H9 (cell line): ENCODE results near the gene RUNX1. TPM values are rescaled to one million over a fixed set of nuclear protein-coding genes. Genes with fewer than 3 reads are reported as not detected.

ENCODE experiments used
- DNase-seq: peaks from one replicate; pipeline ENCODE4 v3.0.0-alpha.2; 2017
- H2AFZ ChIP-seq: one replicate; pipeline ENCODE4 v1.6.1; 2013; ENCODE audit warnings: mild to moderate bottlenecking, low read length, control low read depth, moderate library complexity
- H2AK5ac ChIP-seq: 2 replicates; pipeline ENCODE4 v1.6.1; 2013; ENCODE audit warnings: low read length, control low read depth, mixed read lengths; ENCODE audit not compliant: insufficient read length
- H2BK120ac ChIP-seq: one replicate; pipeline ENCODE4 v1.6.1; 2013; ENCODE audit warnings: low read depth, mild to moderate bottlenecking, low read length, control low read depth, inconsistent platforms; ENCODE audit not compliant: poor library complexity, severe bottlenecking
- H2BK12ac ChIP-seq: 2 replicates; pipeline ENCODE4 v1.6.1; 2013; ENCODE audit warnings: low read length, control low read depth, mixed read lengths, low read depth; ENCODE audit not compliant: insufficient read length
- H2BK15ac ChIP-seq: 2 replicates; pipeline ENCODE4 v1.6.1; 2013; ENCODE audit warnings: low read depth, low read length, control low read depth
- H2BK20ac ChIP-seq: one replicate; pipeline ENCODE4 v1.6.1; 2013; ENCODE audit warnings: low read depth, mild to moderate bottlenecking, low read length, control low read depth, inconsistent platforms; ENCODE audit not compliant: poor library complexity, severe bottlenecking
- H2BK5ac ChIP-seq: 2 replicates; pipeline ENCODE4 v1.6.1; 2013; ENCODE audit warnings: low read length, control low read depth, mixed read lengths; ENCODE audit not compliant: insufficient read length
- H3K14ac ChIP-seq: 2 replicates; pipeline ENCODE4 v1.6.1; 2013; ENCODE audit warnings: low read length, control low read depth; ENCODE audit not compliant: insufficient read depth
- H3K18ac ChIP-seq: 2 replicates; pipeline ENCODE4 v1.6.1; 2013; ENCODE audit warnings: low read depth, mild to moderate bottlenecking, mixed read lengths, low read length, control low read depth; ENCODE audit not compliant: insufficient read length
- H3K23ac ChIP-seq: 2 replicates; pipeline ENCODE4 v1.6.1; 2013; ENCODE audit warnings: low read length, control low read depth, mixed read lengths, low read depth; ENCODE audit not compliant: insufficient read length
- H3K23me2 ChIP-seq: 2 replicates; pipeline ENCODE4 v1.6.1; 2013; ENCODE audit warnings: low read depth, mild to moderate bottlenecking, mixed read lengths, low read length, control low read depth; ENCODE audit not compliant: insufficient read length, poor library complexity, severe bottlenecking
- H3K27ac ChIP-seq: 2 replicates; pipeline ENCODE4 v1.5.1; 2013; ENCODE audit warnings: low read length, control low read depth, mixed read lengths, low read depth; ENCODE audit not compliant: insufficient read length
- H3K27me3 ChIP-seq: 2 replicates; pipeline ENCODE4 v1.6.1; 2013; ENCODE audit warnings: low read length, control low read depth, inconsistent platforms; ENCODE audit not compliant: insufficient read depth
- H3K4ac ChIP-seq: 2 replicates; pipeline ENCODE4 v1.6.1; 2013; ENCODE audit warnings: low read depth, mild to moderate bottlenecking, control low read depth, inconsistent platforms, low read length, moderate library complexity
- H3K4me1 ChIP-seq: 2 replicates; pipeline ENCODE4 v1.6.1; 2013; ENCODE audit warnings: low read length, control low read depth, inconsistent platforms; ENCODE audit not compliant: insufficient read depth
- H3K4me2 ChIP-seq: 2 replicates; pipeline ENCODE4 v1.6.1; 2013; ENCODE audit warnings: low read length, control low read depth, mixed read lengths; ENCODE audit not compliant: insufficient read length, insufficient read depth
- H3K56ac ChIP-seq: 2 replicates; pipeline ENCODE4 v1.6.1; 2013; ENCODE audit warnings: low read depth, mild to moderate bottlenecking, mixed read lengths, low read length, control low read depth; ENCODE audit not compliant: insufficient read length
- H3K79me1 ChIP-seq: 2 replicates; pipeline ENCODE4 v1.6.1; 2013; ENCODE audit warnings: low read depth, mild to moderate bottlenecking, moderate library complexity, low read length, control low read depth, inconsistent platforms; ENCODE audit not compliant: insufficient read depth, poor library complexity, severe bottlenecking
- H3K79me2 ChIP-seq: 2 replicates; pipeline ENCODE4 v1.6.1; 2013; ENCODE audit warnings: low read length, control low read depth, inconsistent platforms; ENCODE audit not compliant: insufficient read depth
- H3K9ac ChIP-seq: 2 replicates; pipeline ENCODE4 v1.6.1; 2013; ENCODE audit warnings: low read length, control low read depth, mixed read lengths; ENCODE audit not compliant: insufficient read length; ENCODE audit errors: extremely low read depth
- H3K9me3 ChIP-seq: one replicate; pipeline ENCODE4 v1.6.1; 2013; ENCODE audit warnings: low read depth, low read length, inconsistent platforms; ENCODE audit not compliant: control insufficient read depth
- H3T11ph ChIP-seq: one replicate; pipeline ENCODE4 v1.6.1; 2013; ENCODE audit warnings: mild to moderate bottlenecking, low read length, control low read depth, inconsistent platforms
- H4K20me1 ChIP-seq: one replicate; pipeline ENCODE4 v1.6.1; 2013; ENCODE audit not compliant: control insufficient read depth, insufficient read length, insufficient read depth
- H4K5ac ChIP-seq: 2 replicates; pipeline ENCODE4 v1.6.1; 2013; ENCODE audit warnings: low read depth, mild to moderate bottlenecking, mixed read lengths, low read length, control low read depth; ENCODE audit not compliant: insufficient read length
- H4K8ac ChIP-seq: replicated peaks from 2 replicates; pipeline ENCODE4 v1.6.1; 2013; ENCODE audit warnings: low read length, control low read depth, mixed read lengths, low read depth; ENCODE audit not compliant: insufficient read length
- H4K91ac ChIP-seq: 2 replicates; pipeline ENCODE4 v1.6.1; 2013; ENCODE audit warnings: low read depth, mild to moderate bottlenecking, moderate library complexity, mixed read lengths, low read length, control low read depth; ENCODE audit not compliant: insufficient read length
- H3K27ac Mint-ChIP-seq, 3 experiments: 2 replicates in 2 of 3; 3 replicates in 1 of 3; pipeline ENCODE4 v1.8.0; 2020 to 2021; ENCODE audit warnings: mixed read lengths in 3 of 3, mild to moderate bottlenecking in 1 of 3, moderate library complexity in 1 of 3
- H3K27me3 Mint-ChIP-seq: 2 replicates; pipeline ENCODE4 v1.8.0; 2021; ENCODE audit warnings: low read depth, mild to moderate bottlenecking, moderate library complexity, mixed read lengths
- H3K36me3 Mint-ChIP-seq, 3 experiments: 2 replicates in 2 of 3; 3 replicates in 1 of 3; pipeline ENCODE4 v1.8.0; 2020 to 2021; ENCODE audit warnings: low read depth in 3 of 3, mixed read lengths in 3 of 3; ENCODE audit not compliant: insufficient read depth in 1 of 3
- H3K4me1 Mint-ChIP-seq, 2 experiments: 2 replicates each; pipeline ENCODE4 v1.8.0; 2020; ENCODE audit warnings: mixed read lengths in 2 of 2
- H3K4me3 Mint-ChIP-seq, 2 experiments: 2 replicates in 1 of 2; 3 replicates in 1 of 2; pipeline ENCODE4 v1.8.0; 2020 to 2021; ENCODE audit warnings: mild to moderate bottlenecking in 2 of 2, mixed read lengths in 2 of 2, moderate library complexity in 1 of 2
- H3K9me3 Mint-ChIP-seq, 2 experiments: 2 replicates in 1 of 2; 3 replicates in 1 of 2; pipeline ENCODE4 v1.8.0; 2020; ENCODE audit warnings: mild to moderate bottlenecking in 2 of 2, mixed read lengths in 2 of 2, moderate library complexity in 1 of 2
- WGBS: extraction: QIAGEN DNeasy Blood & Tissue Kit; methylation state at CpG from one replicate; pipeline ENCODE4 v1.1.7; 2013; ENCODE audit warnings: missing lambda C conversion rate, low lambda C conversion rate, mixed read lengths; ENCODE audit not compliant: insufficient read length; ENCODE audit errors: extremely low coverage; 5-methylcytosine and 5-hydroxymethylcytosine counted together
- total RNA-seq: library from RNA; stranded (reverse); gene quantifications from 2 replicates; pipeline ENCODE4 v1.2.1, GENCODE V29; 2021
- TF ChIP-seq, protein P1 (sequence below): fragments of 200-600 bp; sonication (generic); conservative IDR thresholded peaks from 3 replicates; pipeline ENCODE4 v1.8.0; 2021; ENCODE audit warnings: antibody characterized with exemption, mild to moderate bottlenecking

The RUNX1 gene
- total RNA-seq, 1 experiment from 2014 or later: 0.72 TPM

DNA sequence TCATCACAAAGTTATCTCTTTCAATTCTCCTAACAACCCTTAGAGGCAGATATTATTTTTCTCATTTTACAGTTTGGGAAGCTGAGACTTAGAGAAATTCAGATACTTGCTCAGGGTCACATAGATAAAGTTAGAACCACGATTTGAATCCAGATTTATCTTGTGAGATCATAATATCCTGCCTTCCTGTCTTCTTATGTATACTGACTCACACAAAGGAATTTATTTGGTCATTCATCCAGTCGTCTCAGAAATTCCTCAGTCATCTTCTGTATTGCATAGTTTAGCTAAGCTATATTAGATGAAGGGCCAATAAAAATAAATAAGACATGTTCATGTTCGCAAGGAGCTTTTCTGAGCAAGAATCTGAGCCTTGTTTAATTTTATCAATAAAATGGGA lies 35.8 kb upstream of the RUNX1 start:
- Mint-ChIP-seq H3K27ac (no peak overlapping the region), H3K4me1 (no peaks in the 10 kb centered on the region), H3K9me3 (peaks cover 9 to 11% of the 10 kb centered on the region in 2 experiments; a peak in 4 of 5 replicates), H3K4me3 (no peak overlapping the region), H3K27me3 (no peaks in the 10 kb centered on the region; the same call in 1 of the 2 replicates), H3K36me3 (peaks cover 0 to 6% (median 2%) of the 10 kb centered on the region in 3 experiments; a peak in 3 of 7 replicates)
- no peaks in the 10 kb centered on the region for H3K79me2 ChIP-seq
- no peak overlapping the region for H2BK120ac ChIP-seq
- H3K56ac ChIP-seq: no peak overlapping the region
- H4K91ac ChIP-seq: no peak overlapping the region
- no peak overlapping the region for H2BK20ac ChIP-seq
- no peak overlapping the region for H3K23ac ChIP-seq
- H3K14ac ChIP-seq: no peak overlapping the region
- no peak overlapping the region for H3K4ac ChIP-seq
- WGBS: no CpG with 5 or more reads among the region's 3 CpGs
- no peak overlapping the region for H3K4me2 ChIP-seq
- H2AK5ac ChIP-seq: no peak overlapping the region
- no peak overlapping the region for H3K9ac ChIP-seq
- H3K9me3 ChIP-seq: no peaks in the 10 kb centered on the region
- DNase-seq: no peak
- H3T11ph ChIP-seq: no peak overlapping the region
- no peaks in the 10 kb centered on the region for H4K20me1 ChIP-seq
- no peak overlapping the region for H3K18ac ChIP-seq
- H2BK12ac ChIP-seq: no peak overlapping the region
- H2AFZ ChIP-seq: no peak overlapping the region
- no peak overlapping the region for H4K8ac ChIP-seq
- H3K27ac ChIP-seq: no peak overlapping the region
- H2BK5ac ChIP-seq: no peak overlapping the region
- no peaks in the 10 kb centered on the region for H3K79me1 ChIP-seq
- no peaks in the 10 kb centered on the region for H3K23me2 ChIP-seq
- no peaks in the 10 kb centered on the region for H3K4me1 ChIP-seq
- H2BK15ac ChIP-seq: no peak overlapping the region
- no peaks in the 10 kb centered on the region for H3K27me3 ChIP-seq
- H4K5ac ChIP-seq: no peak overlapping the region
- TF ChIP-seq, protein P1, sequence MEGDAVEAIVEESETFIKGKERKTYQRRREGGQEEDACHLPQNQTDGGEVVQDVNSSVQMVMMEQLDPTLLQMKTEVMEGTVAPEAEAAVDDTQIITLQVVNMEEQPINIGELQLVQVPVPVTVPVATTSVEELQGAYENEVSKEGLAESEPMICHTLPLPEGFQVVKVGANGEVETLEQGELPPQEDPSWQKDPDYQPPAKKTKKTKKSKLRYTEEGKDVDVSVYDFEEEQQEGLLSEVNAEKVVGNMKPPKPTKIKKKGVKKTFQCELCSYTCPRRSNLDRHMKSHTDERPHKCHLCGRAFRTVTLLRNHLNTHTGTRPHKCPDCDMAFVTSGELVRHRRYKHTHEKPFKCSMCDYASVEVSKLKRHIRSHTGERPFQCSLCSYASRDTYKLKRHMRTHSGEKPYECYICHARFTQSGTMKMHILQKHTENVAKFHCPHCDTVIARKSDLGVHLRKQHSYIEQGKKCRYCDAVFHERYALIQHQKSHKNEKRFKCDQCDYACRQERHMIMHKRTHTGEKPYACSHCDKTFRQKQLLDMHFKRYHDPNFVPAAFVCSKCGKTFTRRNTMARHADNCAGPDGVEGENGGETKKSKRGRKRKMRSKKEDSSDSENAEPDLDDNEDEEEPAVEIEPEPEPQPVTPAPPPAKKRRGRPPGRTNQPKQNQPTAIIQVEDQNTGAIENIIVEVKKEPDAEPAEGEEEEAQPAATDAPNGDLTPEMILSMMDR: no peak
